Esophagus squamous epithelium (tissue), 4 donors: ENCODE data around the gene POLK.

ENCODE experiments used
- POLR2A ChIP-seq, 4 donors: fragments of 450-650 bp; IDR thresholded peaks; one replicate each; pipeline ENCODE4 v1.6.1; 2017; ENCODE audit warnings: antibody characterized with exemption in 4 of 4, mild to moderate bottlenecking in 4 of 4, moderate library complexity in 3 of 4
- TF ChIP-seq, protein P1 (sequence below), 6 experiments: fragments of 450-650 bp in 4 of 6; fragments of 200-600 bp in 2 of 6; sonication (generic) in 2 of 6; IDR thresholded peaks; one replicate each; pipeline ENCODE4 v1.5.1; 2016 to 2019; ENCODE audit warnings: antibody characterized with exemption in 6 of 6, mild to moderate bottlenecking in 4 of 6, moderate library complexity in 4 of 6

DNA sequence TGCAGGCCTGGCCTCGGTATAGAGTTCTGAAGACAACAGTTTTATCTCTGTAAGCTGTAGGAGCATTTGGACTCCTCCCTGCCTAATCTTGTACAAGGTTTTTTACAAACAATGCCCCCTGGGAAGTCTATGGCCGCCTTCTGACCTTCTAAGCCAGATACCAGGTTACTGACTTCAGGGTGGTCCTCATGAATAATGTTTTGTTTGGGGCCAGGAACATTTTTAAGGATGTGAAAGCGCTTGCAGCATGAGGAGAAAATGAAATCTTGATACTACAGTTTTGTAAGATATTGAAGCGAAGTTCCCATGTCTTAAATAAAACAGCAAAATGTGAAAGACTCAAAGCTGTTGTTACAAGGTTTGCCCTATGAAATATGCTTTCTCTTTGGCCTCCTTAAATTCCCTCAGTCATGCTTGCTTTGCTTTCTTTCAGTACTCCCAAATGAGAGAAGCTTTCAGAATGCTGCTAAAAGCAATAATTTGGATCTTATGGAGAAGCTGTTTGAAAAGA, 104.7 kb downstream of the POLK start:
- TF ChIP-seq, protein P1, sequence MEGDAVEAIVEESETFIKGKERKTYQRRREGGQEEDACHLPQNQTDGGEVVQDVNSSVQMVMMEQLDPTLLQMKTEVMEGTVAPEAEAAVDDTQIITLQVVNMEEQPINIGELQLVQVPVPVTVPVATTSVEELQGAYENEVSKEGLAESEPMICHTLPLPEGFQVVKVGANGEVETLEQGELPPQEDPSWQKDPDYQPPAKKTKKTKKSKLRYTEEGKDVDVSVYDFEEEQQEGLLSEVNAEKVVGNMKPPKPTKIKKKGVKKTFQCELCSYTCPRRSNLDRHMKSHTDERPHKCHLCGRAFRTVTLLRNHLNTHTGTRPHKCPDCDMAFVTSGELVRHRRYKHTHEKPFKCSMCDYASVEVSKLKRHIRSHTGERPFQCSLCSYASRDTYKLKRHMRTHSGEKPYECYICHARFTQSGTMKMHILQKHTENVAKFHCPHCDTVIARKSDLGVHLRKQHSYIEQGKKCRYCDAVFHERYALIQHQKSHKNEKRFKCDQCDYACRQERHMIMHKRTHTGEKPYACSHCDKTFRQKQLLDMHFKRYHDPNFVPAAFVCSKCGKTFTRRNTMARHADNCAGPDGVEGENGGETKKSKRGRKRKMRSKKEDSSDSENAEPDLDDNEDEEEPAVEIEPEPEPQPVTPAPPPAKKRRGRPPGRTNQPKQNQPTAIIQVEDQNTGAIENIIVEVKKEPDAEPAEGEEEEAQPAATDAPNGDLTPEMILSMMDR (IDR thresholded peaks at IDR 0.05): no peak
- TF ChIP-seq POLR2A (IDR thresholded peaks at IDR 0.05): no peak
